ENCODE measurements around the gene SLC49A4. TPM values are rescaled to one million over a fixed set of nuclear protein-coding genes. Genes with fewer than 3 reads are reported as not detected.

The SLC49A4 gene
- total RNA-seq, 1 donor from 2014 or later: 15.7 TPM

DNA sequence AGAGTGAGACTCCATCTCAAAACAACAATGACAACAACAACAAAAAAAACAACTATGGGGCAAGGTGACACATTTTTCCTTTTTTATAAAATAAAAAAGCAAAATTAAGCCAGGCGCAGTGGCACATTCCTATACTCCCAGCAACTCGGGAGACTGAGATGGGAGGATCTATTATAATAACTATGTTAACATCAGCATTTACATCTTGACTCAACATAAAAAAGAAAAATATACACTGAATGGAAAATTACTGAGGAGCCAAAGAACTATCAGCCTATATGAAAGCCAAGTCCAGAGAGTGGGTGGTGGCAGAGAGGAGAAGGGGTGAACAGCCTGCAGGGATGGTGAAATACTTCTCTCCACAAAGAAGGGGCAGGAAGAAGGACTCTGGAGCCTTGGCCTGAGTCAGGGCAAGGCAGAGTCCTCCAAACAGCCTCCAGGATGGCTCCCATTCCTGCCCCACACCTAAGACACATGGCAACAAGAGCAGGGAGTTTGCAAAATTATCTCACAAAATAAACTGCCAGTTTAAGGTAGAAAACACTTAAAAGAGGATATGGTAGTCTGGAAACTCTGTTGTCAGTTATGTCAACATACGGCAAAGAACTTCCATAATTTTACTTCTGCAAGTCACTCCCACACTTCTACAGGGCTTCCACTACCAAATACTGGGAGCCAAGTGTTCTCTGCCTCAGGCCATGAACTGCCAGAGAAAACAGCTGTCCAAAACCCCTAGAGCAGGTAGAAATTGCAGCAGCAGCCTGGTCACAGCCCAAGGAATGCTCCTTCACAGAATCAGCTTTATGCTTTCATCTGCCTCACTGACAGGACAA, 27.1 kb upstream of the SLC49A4 start:
- DNase-seq (ENCODE audit: extremely low spot score in 2 of 2): no peak
- intact Hi-C loops (cut with DNase I): no loop called here

DNA sequence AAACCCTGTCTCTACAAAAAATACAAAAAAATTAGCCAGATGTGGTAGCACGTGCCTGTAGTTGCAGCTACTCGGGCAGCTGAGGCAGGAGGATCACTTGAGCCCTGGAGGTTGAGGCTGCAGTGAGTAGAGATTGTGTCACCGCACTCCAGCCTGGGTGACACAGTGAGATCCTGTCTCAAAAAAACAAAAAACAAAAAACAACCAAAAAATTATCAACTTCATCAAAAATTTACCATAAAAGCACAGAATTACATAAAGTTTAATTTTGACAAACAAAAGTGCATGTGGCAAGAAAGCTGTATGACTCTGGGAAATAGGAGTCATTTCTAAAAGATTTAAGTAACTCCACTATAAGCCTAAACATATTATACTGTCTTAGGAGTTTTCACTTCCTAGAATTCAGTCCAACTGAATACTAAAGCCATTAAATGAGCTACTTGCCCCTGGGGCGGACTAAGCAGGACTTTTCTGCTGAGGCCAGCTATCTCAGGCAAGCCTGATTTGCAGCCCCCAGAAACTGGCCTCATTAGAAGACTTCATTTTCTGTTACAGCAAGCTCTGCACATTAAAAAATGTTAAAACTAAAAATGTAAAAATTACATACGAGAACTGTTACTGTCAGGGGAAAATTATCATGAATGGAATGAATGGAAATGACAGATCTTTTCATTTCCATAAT, 24.2 kb upstream of the SLC49A4 start:
- no peak overlapping the region for H3K27ac ChIP-seq
- no peak for TF ChIP-seq POLR2A (IDR thresholded peaks at IDR 0.05)
- no peak for TF ChIP-seq POLR2AphosphoS5 (IDR thresholded peaks at IDR 0.05; ENCODE audit: insufficient read depth in 1 of 2, low read depth in 1 of 2)
- TF ChIP-seq, protein P1, sequence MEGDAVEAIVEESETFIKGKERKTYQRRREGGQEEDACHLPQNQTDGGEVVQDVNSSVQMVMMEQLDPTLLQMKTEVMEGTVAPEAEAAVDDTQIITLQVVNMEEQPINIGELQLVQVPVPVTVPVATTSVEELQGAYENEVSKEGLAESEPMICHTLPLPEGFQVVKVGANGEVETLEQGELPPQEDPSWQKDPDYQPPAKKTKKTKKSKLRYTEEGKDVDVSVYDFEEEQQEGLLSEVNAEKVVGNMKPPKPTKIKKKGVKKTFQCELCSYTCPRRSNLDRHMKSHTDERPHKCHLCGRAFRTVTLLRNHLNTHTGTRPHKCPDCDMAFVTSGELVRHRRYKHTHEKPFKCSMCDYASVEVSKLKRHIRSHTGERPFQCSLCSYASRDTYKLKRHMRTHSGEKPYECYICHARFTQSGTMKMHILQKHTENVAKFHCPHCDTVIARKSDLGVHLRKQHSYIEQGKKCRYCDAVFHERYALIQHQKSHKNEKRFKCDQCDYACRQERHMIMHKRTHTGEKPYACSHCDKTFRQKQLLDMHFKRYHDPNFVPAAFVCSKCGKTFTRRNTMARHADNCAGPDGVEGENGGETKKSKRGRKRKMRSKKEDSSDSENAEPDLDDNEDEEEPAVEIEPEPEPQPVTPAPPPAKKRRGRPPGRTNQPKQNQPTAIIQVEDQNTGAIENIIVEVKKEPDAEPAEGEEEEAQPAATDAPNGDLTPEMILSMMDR (IDR thresholded peaks at IDR 0.05): no peak
- no peaks in the 10 kb centered on the region for H3K9me3 ChIP-seq
- no peak overlapping the region for H3K4me3 ChIP-seq
- H3K27me3 ChIP-seq: no peaks in the 10 kb centered on the region
- no peaks in the 10 kb centered on the region for H3K36me3 ChIP-seq
- no peak for DNase-seq (ENCODE audit: extremely low spot score in 2 of 2)
- intact Hi-C loops (cut with DNase I): no loop called here
- no peaks in the 10 kb centered on the region for H3K4me1 ChIP-seq

More for the DNA sequence above, 27.1 kb upstream of the SLC49A4 start:
- Histone ChIP-seq H3K36me3 (no peaks in the 10 kb centered on the region), H3K27me3 (no peaks in the 10 kb centered on the region), H3K9me3 (no peaks in the 10 kb centered on the region), H3K4me3 (no peak overlapping the region), H3K27ac (no peak overlapping the region), H3K4me1 (no peaks in the 10 kb centered on the region)
- TF ChIP-seq POLR2A (IDR thresholded peaks at IDR 0.05): no peak
- TF ChIP-seq POLR2AphosphoS5 (IDR thresholded peaks at IDR 0.05; ENCODE audit: insufficient read depth in 1 of 2, low read depth in 1 of 2): no peak

DNA sequence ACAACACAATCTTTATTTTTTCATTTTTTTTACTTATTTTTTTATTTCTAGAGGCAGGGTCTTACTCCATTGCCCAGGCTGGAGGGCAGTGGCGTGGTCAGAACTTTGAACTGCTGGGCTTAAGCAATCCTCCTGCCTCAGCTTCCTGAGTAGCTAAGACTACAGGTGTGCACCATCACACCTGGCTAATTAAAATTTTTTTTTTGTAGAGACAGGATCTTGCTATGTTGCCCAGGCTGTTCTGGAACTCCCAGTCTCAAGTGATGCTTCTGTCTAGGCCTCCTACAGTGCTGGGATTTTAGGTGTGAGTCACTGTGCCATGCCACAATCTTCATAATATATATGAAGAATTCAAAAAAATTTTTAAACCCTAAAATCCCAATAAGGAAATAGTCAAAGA, 22.0 kb upstream of the SLC49A4 start:
- intact Hi-C loops (cut with DNase I): no loop called here
- H3K9me3 ChIP-seq: no peaks in the 10 kb centered on the region

DNA sequence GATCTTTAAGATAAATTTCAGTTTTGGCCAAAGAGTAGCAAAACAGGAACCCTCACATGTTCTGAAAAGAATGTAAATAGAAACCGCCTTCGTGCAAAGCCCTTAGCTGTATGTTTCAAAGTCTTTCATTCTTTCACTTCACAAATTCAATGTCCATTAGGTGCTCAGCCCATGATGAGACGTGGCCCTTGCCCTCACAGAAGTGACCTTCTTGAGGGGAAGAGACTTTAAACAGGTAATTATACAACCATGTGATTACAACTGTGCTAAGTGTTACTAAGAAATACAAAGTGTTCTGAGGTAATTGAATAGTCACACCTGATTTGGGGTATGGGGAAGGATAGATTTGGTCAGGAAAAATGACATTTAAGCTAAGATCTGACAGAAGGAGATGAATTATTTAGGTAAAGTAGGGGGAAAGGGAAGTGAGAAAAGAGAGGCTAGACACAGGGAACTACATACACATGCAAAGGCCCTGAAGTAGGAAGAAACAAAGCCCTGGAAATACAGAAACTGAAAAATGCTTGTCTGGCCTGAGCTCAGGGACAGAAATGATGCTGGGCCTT, 20.8 kb upstream of the SLC49A4 start:
- no peaks in the 10 kb centered on the region for H3K36me3 ChIP-seq
- no peaks in the 10 kb centered on the region for H3K27me3 ChIP-seq
- TF ChIP-seq POLR2AphosphoS5 (IDR thresholded peaks at IDR 0.05; ENCODE audit: insufficient read depth in 1 of 2, low read depth in 1 of 2) (no peak), POLR2A (IDR thresholded peaks at IDR 0.05) (no peak)
- TF ChIP-seq, protein P1 (IDR thresholded peaks at IDR 0.05): no peak
- no peak for DNase-seq (ENCODE audit: extremely low spot score in 2 of 2)
- no peak overlapping the region for H3K27ac ChIP-seq
- no peak overlapping the region for H3K4me3 ChIP-seq
- no peaks in the 10 kb centered on the region for H3K4me1 ChIP-seq
- H3K9me3 ChIP-seq: no peaks in the 10 kb centered on the region
- intact Hi-C loops (cut with DNase I): no loop called here

More for the DNA sequence above, 22.0 kb upstream of the SLC49A4 start:
- Histone ChIP-seq H3K27me3 (no peaks in the 10 kb centered on the region), H3K4me3 (no peak overlapping the region), H3K36me3 (no peaks in the 10 kb centered on the region), H3K4me1 (no peaks in the 10 kb centered on the region), H3K27ac (no peak overlapping the region)
- TF ChIP-seq, protein P1 (IDR thresholded peaks at IDR 0.05): no peak
- no peak for TF ChIP-seq POLR2AphosphoS5 (IDR thresholded peaks at IDR 0.05; ENCODE audit: insufficient read depth in 1 of 2, low read depth in 1 of 2)
- TF ChIP-seq POLR2A (IDR thresholded peaks at IDR 0.05): no peak
- no peak for DNase-seq (ENCODE audit: extremely low spot score in 2 of 2)

DNA sequence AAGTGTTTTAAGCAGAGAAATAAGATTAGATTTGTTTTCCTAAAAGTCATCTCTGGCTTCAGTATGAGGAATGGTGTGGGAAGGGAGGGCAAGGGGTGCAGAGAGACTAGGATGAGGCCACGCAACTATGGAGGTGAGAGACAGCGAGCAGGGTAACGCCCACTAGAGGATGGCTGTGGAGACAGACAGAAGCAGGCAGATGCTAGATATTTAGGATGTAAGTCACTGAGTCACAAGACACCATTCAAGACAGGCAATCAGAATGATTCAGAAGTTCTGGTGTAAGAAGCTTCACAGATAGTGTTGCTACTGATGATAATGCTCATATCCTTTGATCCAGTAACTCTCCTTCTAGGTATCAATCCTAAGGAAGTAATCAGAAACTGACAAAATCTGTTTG, 20.3 kb upstream of the SLC49A4 start:
- DNase-seq (ENCODE audit: extremely low spot score in 2 of 2): no peak
- intact Hi-C loops (cut with DNase I): no loop called here
- no peak overlapping the region for H3K4me3 ChIP-seq
- TF ChIP-seq POLR2AphosphoS5 (IDR thresholded peaks at IDR 0.05; ENCODE audit: insufficient read depth in 1 of 2, low read depth in 1 of 2): no peak
- TF ChIP-seq, protein P1 (IDR thresholded peaks at IDR 0.05): no peak
- TF ChIP-seq POLR2A (IDR thresholded peaks at IDR 0.05): no peak
- H3K27me3 ChIP-seq: no peaks in the 10 kb centered on the region
- no peaks in the 10 kb centered on the region for H3K4me1 ChIP-seq
- no peak overlapping the region for H3K27ac ChIP-seq
- H3K9me3 ChIP-seq: no peaks in the 10 kb centered on the region
- no peaks in the 10 kb centered on the region for H3K36me3 ChIP-seq
